ENCODE measurements around the gene GPR78. TPM values are rescaled to one million over a fixed set of nuclear protein-coding genes. Genes with fewer than 3 reads are reported as not detected.

Gene GPR78
- total and polyA plus RNA-seq, 2 of the 4 experiments (the other 2 are of a cell fraction): under 0.01 to 0.10 TPM

- TF ChIP-seq RFX5 (IDR thresholded peaks at IDR 0.05; ENCODE audit: low read depth, low read length) (no peak), ELK1 (IDR thresholded peaks at IDR 0.05; ENCODE audit: borderline replicate concordance, low read depth, low read length) (no peak), FOS (IDR thresholded peaks at IDR 0.05; ENCODE audit: low read depth, low read length) (peak; percentile 55), CEBPB (IDR thresholded peaks at IDR 0.05; ENCODE audit: low read depth, low read length) (peak; percentile 79), RCOR1 (IDR thresholded peaks at IDR 0.05; ENCODE audit: insufficient replicate concordance, low read length) (peak; percentile 25), BHLHE40 (IDR thresholded peaks at IDR 0.05; ENCODE audit: low read depth, low read length) (no peak)
- in situ Hi-C loops (cut with MboI; ENCODE audit: low sequenced_read_pairs): no loop called here
- 50% methylated on average over 2 of the region's 15 CpGs; no CpG with 5 or more reads in 1 of the 2 experiments for WGBS, 2 experiments (ENCODE audit: extremely low coverage in 2 of 2, insufficient read length in 1 of 2)
- ATAC-seq (ENCODE audit: low read depth) (no peak), DNase-seq (peak; percentile 75)
- Histone ChIP-seq H3K4ac (ENCODE audit: low read depth, low read length) (no peak overlapping the region), H3K36me3 (ENCODE audit: control insufficient read depth, insufficient read depth, low read length) (no peaks in the 10 kb centered on the region), H3K4me2 (ENCODE audit: low read depth, low read length) (no peak overlapping the region), H3K9me1 (ENCODE audit: insufficient read depth, low read length) (no peaks in the 10 kb centered on the region), H2AFZ (replicated peaks; ENCODE audit: low read length, poor library complexity) (no peak overlapping the region), H2BK120ac (ENCODE audit: low read depth, low read length) (no peak overlapping the region), H3K9me3 (ENCODE audit: control insufficient read depth, insufficient read depth, low read length) (no peaks in the 10 kb centered on the region), H3K9ac (ENCODE audit: low read depth, low read length) (no peak overlapping the region), H2BK5ac (ENCODE audit: low read depth, low read length, poor library complexity, severe bottlenecking) (no peak overlapping the region), H3K27me3 (ENCODE audit: control insufficient read depth, insufficient read depth, low read length) (no peaks in the 10 kb centered on the region; the same call in 1 of the 2 replicates), H4K8ac (ENCODE audit: low read depth in 2 of 2, low read length in 2 of 2) (no peak overlapping the region), H2BK20ac (ENCODE audit: low read depth, low read length) (no peak overlapping the region), H4K91ac (ENCODE audit: insufficient read depth, low read depth, low read length) (no peak overlapping the region), H2BK15ac (ENCODE audit: low read depth, low read length) (no peak overlapping the region), H2AK5ac (ENCODE audit: low read depth, low read length) (0 out of 2 replicates have a peak overlapping the region, but pooled peaks have one; percentile 60), H3K23ac (ENCODE audit: low read depth, low read length) (no peak overlapping the region), H3K79me1 (ENCODE audit: low read depth in 1 of 2, low read length in 2 of 2) (no peaks in the 10 kb centered on the region), H3K56ac (ENCODE audit: extremely low read depth, insufficient read depth, low read length) (no peak overlapping the region), H3K27ac (ENCODE audit: insufficient read depth, low read length) (no peak overlapping the region), H3K4me1 (ENCODE audit: control insufficient read depth, insufficient read depth, low read length) (peaks cover 7% of the 10 kb centered on the region; the same call in 1 of the 2 replicates), H3K4me3 (ENCODE audit: insufficient read depth, low read depth, low read length) (no peak overlapping the region), H3K14ac (replicated peaks; ENCODE audit: low read depth, low read length) (no peak overlapping the region), H4K5ac (ENCODE audit: low read depth, low read length) (no peak overlapping the region), H2AK9ac (replicated peaks; ENCODE audit: low read depth, low read length, poor library complexity) (no peak overlapping the region), H4K20me1 (ENCODE audit: insufficient read depth, low read length) (no peaks in the 10 kb centered on the region), H3K18ac (ENCODE audit: low read depth, low read length) (no peak overlapping the region)
- BruUV-seq (replicated peaks): no TSS peak
- dilution Hi-C loops (cut with HindIII; ENCODE audit: low sequenced_read_pairs, unreplicated experiment): no loop called here
- intact Hi-C loops (cut with micrococcal nuclease): no loop called here
- ChIA-PET POLR2A (ENCODE audit: unreplicated experiment) (no interaction called here), CTCF (interaction anchor here (0.6 kb wide), 1 partner anchor 89 kb away, joined by 3 read pairs; no protein-coding TSS in a partner anchor)
Measured at GRCh38 chr4:8538703-8539567, 41.3 kb upstream of the GPR78 start.

Data from IMR-90 (cell line).